GM19452 (cell line): ENCODE results near the gene DENND1B.
"Not testable (repeated sequence)": the region's sequence is repeated elsewhere in the genome, so short reads cannot be mapped to it uniquely, and the experiment has no call there.

Experiments used
- ATAC-seq: cut with Tn5 transposase; IDR thresholded peaks from one replicate; pipeline ENCODE4 v1.9.1; 2021; ENCODE audit not compliant: unreplicated experiment

The DENND1B gene

DNA sequence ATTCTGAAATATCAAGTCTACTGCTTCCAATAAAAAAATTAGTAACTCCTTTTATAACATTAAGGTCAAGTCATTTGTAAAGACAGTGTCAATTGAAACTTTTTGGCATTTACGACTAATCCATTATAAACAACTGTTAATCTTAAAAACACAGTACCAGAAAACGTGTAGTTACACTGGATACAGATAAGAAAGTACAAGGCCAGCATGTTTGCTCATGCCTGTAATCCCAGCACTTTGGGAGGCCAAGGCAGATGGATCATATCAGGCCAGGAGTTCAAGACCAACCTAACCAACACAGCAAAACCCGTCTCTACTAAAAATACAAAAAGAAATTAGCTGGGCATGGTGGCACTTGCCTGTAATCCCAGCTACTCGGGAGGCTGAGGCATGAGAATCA, 29.4 kb downstream of the DENND1B start:
- ATAC-seq, result no peak

- ATAC-seq, result no peak
Measured at GRCh38 chr1:197744979-197745378, 30.3 kb downstream of the DENND1B start.

DNA sequence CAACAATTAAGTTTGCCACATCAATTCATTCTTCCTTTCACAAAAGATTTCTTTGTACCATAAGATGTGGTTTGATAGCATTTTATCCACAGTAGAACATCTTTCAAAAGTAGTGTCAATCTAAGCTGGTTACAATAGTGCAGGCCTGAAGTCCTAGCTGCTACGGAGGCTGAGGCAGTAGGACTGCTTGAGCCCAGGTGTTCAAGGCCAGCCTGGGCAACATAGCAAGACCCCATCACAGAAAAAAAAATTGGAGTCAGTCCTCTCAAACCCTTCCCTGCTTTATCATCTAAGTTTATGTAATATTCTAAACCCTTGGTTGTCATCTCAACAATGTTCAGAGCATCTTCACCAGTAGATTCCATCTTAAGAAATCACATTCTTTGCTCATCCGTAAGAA, 31.7 kb downstream of the DENND1B start:
- ATAC-seq, result no peak

- ATAC-seq, result no peak
Measured at GRCh38 chr1:197740992-197741391, 34.3 kb downstream of the DENND1B start.

- no peak for ATAC-seq
Measured at GRCh38 chr1:197738927-197739326, 36.4 kb downstream of the DENND1B start.

DNA sequence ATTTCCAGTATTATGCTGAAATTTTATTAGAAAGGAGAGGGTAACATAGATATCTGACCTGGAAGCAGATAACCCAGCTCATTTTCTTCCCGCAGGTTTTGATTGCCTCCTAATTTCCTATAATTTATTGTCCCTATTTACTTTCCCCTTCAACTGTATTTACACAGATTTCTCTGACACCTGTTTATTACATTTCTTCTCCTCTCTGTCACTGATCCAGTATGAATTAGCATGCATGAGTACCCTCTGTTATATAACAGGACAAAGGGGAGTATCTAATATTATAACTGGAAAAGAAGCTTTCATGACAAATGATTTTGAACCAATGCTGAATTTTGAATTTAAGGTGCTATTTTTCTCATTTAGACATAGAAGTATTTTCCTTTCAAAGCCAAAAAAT, 37.4 kb downstream of the DENND1B start:
- ATAC-seq, result no peak

DNA sequence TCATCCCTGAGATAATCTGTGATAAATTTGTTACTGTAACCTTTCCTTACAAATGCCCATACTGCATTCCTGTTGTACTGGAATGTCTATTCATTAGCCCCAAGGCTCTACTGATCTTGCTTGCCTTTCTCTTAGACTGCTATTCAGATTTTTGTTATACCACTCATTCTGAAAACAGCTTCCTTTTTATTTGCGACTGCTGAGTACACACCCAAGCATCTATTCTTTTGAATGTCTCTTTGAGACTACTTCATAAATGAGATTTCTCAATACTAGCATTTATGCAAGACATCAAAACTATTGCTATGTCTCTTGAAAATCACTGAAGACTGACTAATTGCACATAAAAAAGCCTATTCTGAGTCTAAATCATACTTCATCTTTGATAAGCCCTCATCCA, 38.6 kb downstream of the DENND1B start:
- ATAC-seq, result no peak

DNA sequence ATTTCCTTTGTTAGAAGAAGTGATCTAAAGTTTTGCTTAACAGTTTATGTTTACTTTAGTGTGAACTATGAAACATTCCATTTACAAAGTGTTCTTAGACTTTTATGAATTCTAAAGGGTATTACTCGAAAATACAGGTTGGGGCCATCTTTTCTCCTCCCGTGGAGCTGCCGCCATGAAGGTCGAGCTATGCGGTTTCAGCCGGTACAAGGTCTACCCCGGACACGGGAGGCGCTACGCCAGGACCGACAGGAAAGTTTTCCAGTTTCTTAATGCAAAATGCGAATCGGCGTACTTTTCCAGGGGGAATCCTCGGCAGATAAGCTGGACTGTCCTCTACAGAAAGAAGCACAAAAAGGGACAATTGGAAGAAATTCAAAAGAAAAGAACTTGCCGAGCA, 39.8 kb downstream of the DENND1B start:
- ATAC-seq, result no peak

- no peak for ATAC-seq
Measured at GRCh38 chr1:197733324-197733723, 42.0 kb downstream of the DENND1B start.

- ATAC-seq, result no peak
Measured at GRCh38 chr1:197732187-197732586, 43.1 kb downstream of the DENND1B start.

- no peak for ATAC-seq
Measured at GRCh38 chr1:197731449-197731848, 43.8 kb downstream of the DENND1B start.

DNA sequence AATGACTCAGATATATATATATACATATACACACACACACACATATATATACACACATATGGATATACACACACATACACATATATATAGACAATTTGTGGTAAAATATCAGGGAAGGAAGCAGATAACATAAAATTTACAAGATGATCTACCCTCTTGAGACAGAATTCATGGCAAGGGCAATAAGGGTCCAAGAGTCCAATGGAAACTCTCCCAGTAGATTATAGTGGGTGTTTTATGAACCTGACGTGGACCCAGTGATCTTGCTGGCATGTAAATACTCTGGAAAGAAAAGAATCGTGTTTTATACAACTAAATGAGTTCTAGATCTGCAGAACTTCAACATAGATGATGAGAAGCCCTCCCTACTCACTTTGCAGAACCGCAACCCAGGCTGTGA, 49.3 kb downstream of the DENND1B start:
- no peak for ATAC-seq

DNA sequence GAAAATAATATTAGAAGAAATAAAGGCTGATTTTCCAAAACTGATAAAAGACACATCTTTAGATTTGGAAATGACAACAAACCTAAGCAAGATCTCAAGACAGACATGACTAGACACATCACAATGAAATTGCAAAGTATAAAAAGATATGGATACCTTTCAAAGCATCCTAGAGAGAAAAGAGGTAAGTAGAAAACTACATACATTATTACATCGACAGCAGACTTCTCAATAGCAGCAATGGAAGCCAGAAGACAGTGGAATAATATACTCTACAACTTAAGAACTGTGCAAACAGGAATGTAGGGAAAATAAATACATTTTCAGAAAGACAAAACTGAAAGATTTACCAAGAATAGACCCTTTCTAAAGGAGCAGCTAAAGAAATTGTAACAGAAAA, 50.2 kb downstream of the DENND1B start:
- no peak for ATAC-seq

DNA sequence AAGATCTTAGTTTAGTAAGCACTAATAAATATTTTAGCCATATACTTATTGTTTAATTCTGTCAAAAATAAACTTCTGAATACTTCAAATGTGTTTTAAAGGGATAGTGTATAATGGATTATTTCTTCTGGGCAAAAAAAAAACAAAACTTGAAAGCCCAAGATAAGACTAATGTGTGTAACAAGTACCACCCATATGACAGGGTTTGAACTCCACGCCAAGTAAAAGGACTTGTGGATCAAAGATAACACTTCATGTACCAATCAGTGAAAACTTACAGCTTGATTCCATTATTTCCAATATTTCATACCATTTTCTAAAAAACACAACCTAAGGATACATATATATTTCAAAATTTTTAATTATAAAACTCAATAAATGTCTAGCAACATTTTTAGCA, 59.5 kb downstream of the DENND1B start:
- no peak for ATAC-seq

DNA sequence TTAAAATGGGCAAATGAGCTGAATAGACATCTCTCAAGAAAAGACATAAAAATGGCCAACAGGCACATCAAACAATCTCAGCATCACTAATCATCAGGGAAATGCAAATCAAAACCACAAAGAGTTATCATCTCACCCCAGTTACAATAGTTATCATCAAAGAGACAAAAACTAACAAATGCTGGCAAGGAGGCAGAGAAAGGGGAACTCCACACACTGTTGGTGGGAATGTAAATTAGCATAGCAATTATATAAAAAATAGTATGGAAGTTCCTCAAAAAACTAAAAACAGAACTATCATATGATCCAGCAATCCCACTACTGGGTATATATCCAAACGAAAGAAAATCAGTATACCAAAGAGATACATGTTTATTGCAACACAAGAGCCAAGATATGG, 68.7 kb downstream of the DENND1B start:
- ATAC-seq, result no peak

DNA sequence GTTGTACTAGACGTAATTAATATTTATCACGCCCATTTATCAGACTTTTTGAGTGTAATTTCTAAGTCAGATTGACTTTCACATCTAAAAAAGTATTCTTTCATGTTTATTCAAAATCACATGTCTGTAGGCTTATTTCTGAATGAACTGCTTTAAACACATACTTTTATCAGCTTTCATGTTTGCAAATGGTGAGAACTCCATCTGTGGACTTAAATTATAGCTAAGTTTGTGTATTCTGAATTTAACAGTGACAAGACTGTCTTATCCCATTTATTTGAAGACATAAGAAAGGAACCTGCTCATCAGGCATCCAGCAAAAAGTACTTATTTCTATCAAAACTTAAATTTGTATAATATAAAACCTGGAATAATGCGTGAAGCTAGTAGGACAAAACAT, 69.3 kb downstream of the DENND1B start:
- no peak for ATAC-seq

DNA sequence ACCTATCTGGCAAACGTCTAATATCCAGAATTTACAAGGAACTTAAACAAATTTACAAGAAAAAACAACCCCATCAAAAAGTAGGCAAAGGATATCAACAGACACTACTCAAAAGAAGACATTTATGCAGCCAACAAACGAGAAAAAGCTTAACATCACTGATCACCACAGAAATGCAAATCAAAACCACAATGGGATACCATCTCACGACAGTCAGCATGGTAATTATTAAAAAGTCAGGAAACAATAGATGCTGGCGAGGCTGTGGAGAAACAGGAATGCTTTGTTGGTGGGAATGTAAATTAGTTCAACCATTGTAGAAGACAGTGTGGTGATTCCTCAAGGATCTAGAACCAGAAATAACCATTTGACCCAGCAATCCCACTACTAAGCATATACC, 74.6 kb downstream of the DENND1B start:
- not testable (repeated sequence) for ATAC-seq

- ATAC-seq, result no peak
Measured at GRCh38 chr1:197696372-197696771, 78.9 kb downstream of the DENND1B start.

DNA sequence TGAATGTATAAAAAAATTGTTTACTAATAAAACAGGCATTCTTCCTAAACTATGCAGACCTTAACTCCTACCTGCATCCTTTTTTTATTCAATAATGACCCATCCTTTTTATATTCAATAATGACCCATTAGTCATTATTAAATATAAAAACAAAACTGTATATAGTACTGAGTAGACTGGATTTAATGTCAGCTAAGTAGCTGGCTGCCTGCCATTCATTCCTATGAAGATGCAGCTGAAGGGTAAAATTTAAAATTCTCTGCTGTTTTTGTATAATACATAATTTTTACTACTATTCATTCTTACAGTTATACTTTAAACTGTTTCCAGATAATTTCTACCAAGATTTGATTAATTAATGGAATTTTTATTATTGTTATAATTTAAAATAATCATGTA, 79.3 kb downstream of the DENND1B start:
- ATAC-seq, result no peak

- no peak for ATAC-seq
Measured at GRCh38 chr1:197692965-197693364, 82.3 kb downstream of the DENND1B start.

DNA sequence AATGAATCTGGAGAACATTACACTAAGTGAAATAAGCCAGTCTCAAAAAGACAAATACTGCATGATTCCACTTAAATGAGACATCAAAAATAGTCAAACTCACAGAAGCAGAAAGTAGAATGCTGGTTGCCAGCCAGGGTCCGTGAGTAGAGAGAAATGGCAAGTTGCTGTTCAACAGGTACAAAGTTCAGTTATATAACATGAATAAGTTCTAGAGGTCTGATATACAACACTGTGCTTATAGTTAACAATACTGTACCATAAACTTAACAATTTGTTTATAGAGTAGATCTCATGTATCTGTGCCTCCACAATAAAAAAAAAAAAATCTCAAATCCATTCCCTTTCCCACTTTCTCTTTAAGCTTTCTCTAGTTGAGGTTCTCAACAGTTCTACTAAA, 83.5 kb downstream of the DENND1B start:
- no peak for ATAC-seq

DNA sequence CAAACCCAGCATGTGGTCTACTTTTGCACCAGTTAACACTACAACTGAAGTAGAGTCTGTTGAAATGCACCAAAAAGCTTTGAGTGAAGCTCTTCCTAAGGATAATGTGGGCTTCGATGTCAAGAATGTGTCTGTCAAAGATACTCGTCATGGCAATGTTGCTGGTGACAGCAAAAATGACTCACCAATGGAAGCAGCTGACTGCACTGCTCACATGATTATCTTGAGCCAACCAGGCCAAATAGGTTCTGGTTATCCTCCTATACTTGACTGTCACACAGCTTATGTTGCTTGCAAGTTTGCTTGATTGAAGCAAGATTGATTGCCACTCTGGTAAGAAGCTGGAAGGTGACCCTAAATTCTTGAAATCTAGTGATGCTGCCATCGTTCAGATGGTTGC, 85.2 kb downstream of the DENND1B start:
- ATAC-seq, result no peak

DNA sequence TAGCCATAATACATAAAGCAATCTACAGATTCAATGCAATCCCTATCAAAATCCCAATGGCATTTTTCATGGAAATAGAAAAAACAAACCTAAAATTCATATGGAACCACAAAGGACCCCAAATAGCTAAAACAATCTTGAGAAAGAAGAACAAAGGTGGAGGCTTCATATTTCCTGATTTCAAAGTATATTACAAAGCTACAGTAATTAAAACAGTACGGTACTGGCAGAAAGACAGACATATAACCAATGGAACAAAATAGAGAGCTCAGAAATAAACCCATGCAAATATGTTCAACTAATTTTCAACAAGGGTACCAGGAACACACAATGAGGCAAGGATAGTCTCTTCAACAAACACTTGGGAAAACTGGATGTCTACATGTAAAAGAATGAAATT, 87.0 kb downstream of the DENND1B start:
- ATAC-seq, result no peak

DNA sequence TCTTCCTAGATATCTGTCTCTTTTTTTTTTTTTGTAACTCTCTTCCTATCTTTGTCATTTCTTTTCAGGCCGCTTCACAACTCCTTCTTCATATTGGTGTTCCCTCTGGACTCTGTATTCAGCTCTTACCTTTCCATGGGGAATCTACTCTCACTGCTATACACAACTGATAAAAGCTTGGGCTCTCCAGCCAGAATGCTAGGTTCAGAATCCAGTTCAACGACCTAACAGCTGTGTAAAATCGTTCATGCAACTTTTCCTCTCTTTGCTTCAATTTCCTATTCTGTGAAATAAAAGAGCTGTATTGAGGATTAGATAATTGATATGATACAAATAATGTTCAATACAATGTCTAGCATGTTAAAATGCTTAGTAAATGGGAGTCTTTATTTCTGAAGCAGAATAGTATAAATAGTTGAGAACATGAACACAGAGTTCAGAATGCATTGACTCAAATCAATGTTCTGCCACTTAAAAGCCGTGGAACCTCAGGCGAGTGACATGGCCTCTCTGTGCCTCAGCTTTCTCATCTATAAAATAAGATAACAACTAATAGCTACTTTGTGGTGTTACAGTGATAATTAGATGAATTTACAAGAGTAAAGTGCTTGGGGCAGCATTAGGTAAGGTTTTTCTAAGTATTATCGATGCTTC, 88.5 kb downstream of the DENND1B start:
- no peak for ATAC-seq
